ENCODE measurements around the gene ZFP36. TPM values are rescaled to one million over a fixed set of nuclear protein-coding genes. Genes with fewer than 3 reads are reported as not detected.

Gene ZFP36
- total RNA-seq, 3 donors from 2014 or later (not counting 1 experiment from before 2014, with no cell fraction given), result 1,232 to 2,074 (median 1,769) TPM

DNA sequence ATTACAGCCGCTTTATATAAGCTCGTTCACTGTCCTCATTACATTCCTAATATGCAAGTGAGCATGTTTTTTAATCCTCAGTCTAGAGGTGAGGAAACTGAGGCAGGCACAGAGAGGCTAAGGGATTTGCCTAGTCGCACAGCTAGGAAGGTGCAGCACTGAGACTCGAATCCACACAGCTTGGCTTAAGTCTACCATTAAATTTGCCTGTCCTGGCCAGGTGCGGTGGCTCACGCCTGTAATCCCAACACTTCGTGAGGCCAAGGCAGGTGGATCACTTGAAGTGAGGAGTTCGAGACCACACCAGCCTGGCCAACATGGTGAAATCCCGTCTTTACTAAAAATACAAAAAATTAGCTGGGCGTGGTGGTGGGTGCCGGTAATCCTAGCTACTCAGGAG, 21.1 kb downstream of the ZFP36 start:
- H3K36me3 ChIP-seq (ENCODE audit: control insufficient read depth, insufficient read depth, low read length), result peaks cover 12% of the 10 kb centered on the region
- no peaks in the 10 kb centered on the region for H3K4me1 Mint-ChIP-seq
- intact Hi-C loops (cut with micrococcal nuclease), result no loop called here
- H3K4me3 ChIP-seq (ENCODE audit: low read length), result no peak overlapping the region
- no peaks in the 10 kb centered on the region for H3K27me3 Mint-ChIP-seq (ENCODE audit: low read depth in 2 of 2)
- H3K27me3 ChIP-seq (ENCODE audit: control insufficient read depth, insufficient read depth, low read length), result no peaks in the 10 kb centered on the region
- H3K27ac ChIP-seq (ENCODE audit: low read length), result no peak overlapping the region
- H3K4me1 ChIP-seq (ENCODE audit: control insufficient read depth, insufficient read depth, low read length), result peaks cover 6% of the 10 kb centered on the region
- no peak for ATAC-seq
- no peak for DNase-seq
- no peaks in the 10 kb centered on the region for H3K9me3 Mint-ChIP-seq
- TF ChIP-seq, protein P1, sequence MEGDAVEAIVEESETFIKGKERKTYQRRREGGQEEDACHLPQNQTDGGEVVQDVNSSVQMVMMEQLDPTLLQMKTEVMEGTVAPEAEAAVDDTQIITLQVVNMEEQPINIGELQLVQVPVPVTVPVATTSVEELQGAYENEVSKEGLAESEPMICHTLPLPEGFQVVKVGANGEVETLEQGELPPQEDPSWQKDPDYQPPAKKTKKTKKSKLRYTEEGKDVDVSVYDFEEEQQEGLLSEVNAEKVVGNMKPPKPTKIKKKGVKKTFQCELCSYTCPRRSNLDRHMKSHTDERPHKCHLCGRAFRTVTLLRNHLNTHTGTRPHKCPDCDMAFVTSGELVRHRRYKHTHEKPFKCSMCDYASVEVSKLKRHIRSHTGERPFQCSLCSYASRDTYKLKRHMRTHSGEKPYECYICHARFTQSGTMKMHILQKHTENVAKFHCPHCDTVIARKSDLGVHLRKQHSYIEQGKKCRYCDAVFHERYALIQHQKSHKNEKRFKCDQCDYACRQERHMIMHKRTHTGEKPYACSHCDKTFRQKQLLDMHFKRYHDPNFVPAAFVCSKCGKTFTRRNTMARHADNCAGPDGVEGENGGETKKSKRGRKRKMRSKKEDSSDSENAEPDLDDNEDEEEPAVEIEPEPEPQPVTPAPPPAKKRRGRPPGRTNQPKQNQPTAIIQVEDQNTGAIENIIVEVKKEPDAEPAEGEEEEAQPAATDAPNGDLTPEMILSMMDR (IDR thresholded peaks at IDR 0.05), result no peak
- no peak overlapping the region for H3K27ac Mint-ChIP-seq
- WGBS (ENCODE audit: insufficient coverage), result 92% methylated on average over 11 of the region's 11 CpGs
- H3K9me3 ChIP-seq (ENCODE audit: control insufficient read depth, insufficient read depth, low read length), result no peaks in the 10 kb centered on the region
- H3K4me3 Mint-ChIP-seq, result no peak overlapping the region
- H3K36me3 Mint-ChIP-seq, result no peaks in the 10 kb centered on the region

DNA sequence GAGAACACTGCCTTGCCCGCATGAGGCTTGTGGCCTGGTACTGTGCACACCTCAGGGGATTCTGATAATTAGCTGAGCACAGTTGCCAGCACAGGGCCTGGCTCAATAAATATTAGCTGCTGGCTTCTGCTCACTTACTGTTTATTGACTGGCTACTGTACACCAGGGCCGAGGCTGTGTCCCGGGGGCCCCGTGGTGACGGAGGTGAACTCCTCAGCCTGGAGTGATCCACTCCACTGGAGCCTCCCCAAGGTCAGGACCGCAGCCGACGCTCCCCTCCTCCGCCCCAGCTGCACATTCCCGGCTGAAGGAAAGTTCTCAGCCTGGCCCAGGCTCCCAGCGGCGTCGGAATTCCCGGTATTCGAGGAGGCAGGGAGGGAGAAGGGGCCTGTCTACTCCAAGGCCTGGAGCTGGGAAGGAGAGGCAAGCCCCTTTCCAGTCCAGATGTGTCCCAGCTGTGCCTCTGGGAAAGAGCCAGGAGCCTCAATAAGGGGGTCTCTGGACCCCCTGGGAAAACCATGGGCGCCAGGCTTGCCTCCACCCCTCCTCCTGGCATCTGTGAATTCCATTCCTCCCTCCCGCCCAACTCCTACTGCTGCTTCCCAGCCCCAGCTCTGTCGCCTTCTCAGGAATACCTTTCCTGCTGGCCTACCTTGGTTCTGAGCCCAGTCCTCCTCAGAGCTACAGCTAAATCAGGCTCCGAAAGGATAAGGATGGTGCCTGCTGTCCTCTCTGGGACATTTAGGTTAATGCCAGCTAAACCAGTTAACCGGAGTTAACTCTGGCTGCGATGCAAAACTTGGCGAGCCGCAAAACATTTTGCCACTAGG, 21.9 kb downstream of the ZFP36 start:
- TF ChIP-seq, protein P1 (IDR thresholded peaks at IDR 0.05), result no peak
- H3K27ac Mint-ChIP-seq, result no peak overlapping the region
- Histone ChIP-seq H3K4me3 (ENCODE audit: low read length) (no peak overlapping the region), H3K36me3 (ENCODE audit: control insufficient read depth, insufficient read depth, low read length) (peaks cover 19% of the 10 kb centered on the region), H3K9me3 (ENCODE audit: control insufficient read depth, insufficient read depth, low read length) (no peaks in the 10 kb centered on the region), H3K27me3 (ENCODE audit: control insufficient read depth, insufficient read depth, low read length) (no peaks in the 10 kb centered on the region), H3K27ac (ENCODE audit: low read length) (no peak overlapping the region), H3K4me1 (ENCODE audit: control insufficient read depth, insufficient read depth, low read length) (peaks cover 6% of the 10 kb centered on the region)
- intact Hi-C loops (cut with micrococcal nuclease), result no loop called here
- no peaks in the 10 kb centered on the region for H3K27me3 Mint-ChIP-seq (ENCODE audit: low read depth in 2 of 2)
- DNase-seq (peak in 1 of 2 donors; percentile 21), ATAC-seq (no peak)
- 55% methylated on average over 23 of the region's 23 CpGs for WGBS (ENCODE audit: insufficient coverage)
- H3K36me3 Mint-ChIP-seq, result peaks cover 6% of the 10 kb centered on the region
- H3K4me1 Mint-ChIP-seq, result peaks cover 6% of the 10 kb centered on the region in 2 donors
- no peaks in the 10 kb centered on the region for H3K9me3 Mint-ChIP-seq
- H3K4me3 Mint-ChIP-seq, result no peak overlapping the region

DNA sequence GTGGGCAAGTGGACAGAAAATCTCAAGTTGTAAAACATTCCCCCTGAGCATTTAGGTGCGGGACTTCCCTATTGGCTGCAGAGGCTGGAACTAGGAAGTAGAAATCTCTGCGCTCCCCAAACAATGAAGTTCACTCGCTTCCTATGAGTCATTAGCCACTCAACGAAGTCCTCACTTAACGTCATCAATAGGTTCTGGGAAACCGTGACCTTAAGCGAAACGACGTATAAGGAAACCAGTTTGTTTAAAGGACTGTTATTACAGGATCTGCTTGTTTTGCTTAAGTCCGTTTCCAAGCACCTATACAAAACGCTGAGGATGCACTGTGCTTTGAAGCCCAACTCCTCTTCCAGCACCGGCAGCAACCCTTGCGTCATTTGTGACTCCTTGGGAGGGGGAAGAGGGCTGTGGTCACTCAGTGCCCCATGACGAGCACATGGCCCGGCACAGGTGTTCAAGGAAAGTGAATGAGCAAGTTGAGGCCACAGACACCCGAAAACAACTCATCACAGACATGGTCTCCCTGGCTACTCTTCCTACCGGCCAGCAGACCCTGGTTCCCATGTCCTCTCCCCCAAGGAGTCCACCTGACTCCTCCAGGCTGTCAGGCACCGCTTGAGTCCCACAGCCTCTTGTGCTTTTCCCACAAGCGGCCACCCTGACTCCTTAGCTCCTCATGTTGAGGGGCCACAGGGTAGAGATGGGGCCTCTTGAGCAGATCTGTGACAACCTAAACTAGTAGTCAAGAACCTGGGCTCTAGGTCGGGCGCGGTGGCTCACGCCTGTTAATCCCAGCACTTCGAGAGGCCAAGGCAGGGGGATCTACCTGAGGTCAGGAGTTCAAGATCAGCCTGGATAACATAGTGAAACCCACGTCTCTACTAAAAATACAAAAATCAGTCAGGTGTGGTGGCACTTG, 24.3 kb downstream of the ZFP36 start:
- H3K4me3 Mint-ChIP-seq, result no peak overlapping the region
- H3K4me1 ChIP-seq (ENCODE audit: control insufficient read depth, insufficient read depth, low read length), result peaks cover 22% of the 10 kb centered on the region
- WGBS (ENCODE audit: insufficient coverage), result 70% methylated on average over 24 of the region's 25 CpGs
- ATAC-seq (peak in 1 of 3 donors; percentile 58), DNase-seq (peak in 1 of 2 donors; percentile 81)
- H3K36me3 Mint-ChIP-seq, result peaks cover 13% of the 10 kb centered on the region
- peak overlapping the region; percentile 51 for H3K27ac ChIP-seq (ENCODE audit: low read length)
- H3K36me3 ChIP-seq (ENCODE audit: control insufficient read depth, insufficient read depth, low read length), result peaks cover 28% of the 10 kb centered on the region
- peaks cover 20 to 25% of the 10 kb centered on the region in 2 donors for H3K4me1 Mint-ChIP-seq
- no peaks in the 10 kb centered on the region for H3K9me3 Mint-ChIP-seq
- peak overlapping the region in 1 of 2 donors; percentile 7 for H3K27ac Mint-ChIP-seq
- intact Hi-C loops (cut with micrococcal nuclease), result no loop called here
- no peak overlapping the region for H3K4me3 ChIP-seq (ENCODE audit: low read length)
- H3K27me3 ChIP-seq (ENCODE audit: control insufficient read depth, insufficient read depth, low read length), result no peaks in the 10 kb centered on the region
- TF ChIP-seq, protein P1 (IDR thresholded peaks at IDR 0.05), result no peak
- H3K27me3 Mint-ChIP-seq (ENCODE audit: low read depth in 2 of 2), result no peaks in the 10 kb centered on the region
- no peaks in the 10 kb centered on the region for H3K9me3 ChIP-seq (ENCODE audit: control insufficient read depth, insufficient read depth, low read length)
